Lower lobe of right lung (tissue), 2 donors: Measurements from ENCODE around the gene NFASC. TPM values are rescaled to one million over a fixed set of nuclear protein-coding genes. Genes with fewer than 3 reads are reported as not detected.

ENCODE experiments used
- ATAC-seq, 2 donors: fragments of 200-7000 bp; cut with Tn5 transposase; one replicate each; pipeline ENCODE4 v1.9.1; 2020 to 2022; ENCODE audit warnings: mild to moderate bottlenecking in 2 of 2, moderate library complexity in 2 of 2
- DNase-seq: peaks from one replicate; pipeline ENCODE4 v3.0.0-alpha.2; 2020
- H3K27ac ChIP-seq: fragments of 200-600 bp; one replicate; pipeline ENCODE4 v1.8.0; 2022
- H3K27me3 ChIP-seq: fragments of 200-600 bp; one replicate; pipeline ENCODE4 v1.8.0; 2022; ENCODE audit warnings: low read depth
- H3K36me3 ChIP-seq: fragments of 200-600 bp; one replicate; pipeline ENCODE4 v1.8.0; 2022; ENCODE audit warnings: mild to moderate bottlenecking
- H3K4me1 ChIP-seq: fragments of 200-600 bp; one replicate; pipeline ENCODE4 v1.8.0; 2022
- H3K4me3 ChIP-seq: fragments of 200-600 bp; one replicate; pipeline ENCODE4 v1.8.0; 2022; ENCODE audit warnings: mild to moderate bottlenecking
- H3K9me3 ChIP-seq: fragments of 200-600 bp; one replicate; pipeline ENCODE4 v1.8.0; 2022
- intact Hi-C: fragments of 100-400 bp; cut with DNase I; formaldehyde crosslinking; loops from one replicate; pipeline ENCODE4 v1.11.0; 2022
- total RNA-seq: library from RNA; stranded (reverse); fragmentation: NEBNext Ultra II Directional; extraction: Animal tissue kit (Norgen Biotek cat#: 25700); gene quantifications from one replicate; pipeline ENCODE4 v1.2.1, GENCODE V29; 2021
- TF ChIP-seq, protein P1 (sequence below): fragments of 200-600 bp; IDR thresholded peaks from one replicate; pipeline ENCODE4 v1.8.0; 2022; ENCODE audit warnings: antibody characterized with exemption, mild to moderate bottlenecking
- donor health status: DM: no; HTN: yes; CAD: no; lungs with severe emphysema.

NFASC gene
- total RNA-seq, 1 donor from 2014 or later, result 12.2 TPM

DNA sequence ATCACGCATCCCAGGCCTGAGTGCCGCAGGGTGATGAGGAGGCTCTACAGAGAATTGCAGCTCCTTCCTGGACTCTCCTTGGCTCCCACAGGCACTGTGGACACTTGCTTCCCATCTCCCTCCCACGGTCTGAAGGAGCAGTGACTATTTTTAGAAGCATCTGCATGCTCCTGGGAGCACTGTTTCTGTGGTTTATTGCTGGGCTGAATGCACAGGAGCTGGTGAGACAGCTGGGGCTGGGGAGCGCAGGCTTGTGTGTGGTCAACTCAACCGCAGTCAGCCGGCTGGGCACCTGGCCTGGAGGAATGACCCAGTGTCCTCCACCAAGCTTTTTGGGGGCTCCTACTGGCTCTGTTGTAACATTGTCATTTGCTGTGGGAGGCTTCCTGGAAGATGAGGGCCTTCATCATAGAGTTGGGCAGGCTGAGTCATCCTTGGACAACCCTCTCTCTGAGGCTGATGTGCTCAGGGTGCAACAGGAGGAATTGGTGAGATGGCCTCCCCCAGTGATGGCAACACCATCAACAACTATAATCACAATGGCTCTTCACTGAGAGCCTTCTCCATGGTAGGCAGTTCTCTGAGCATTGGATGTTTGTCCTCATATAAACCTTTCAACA, 1.7 kb downstream of the NFASC start:
- Histone ChIP-seq H3K27ac (no peak overlapping the region), H3K4me3 (no peak overlapping the region), H3K36me3 (no peaks in the 10 kb centered on the region), H3K27me3 (no peaks in the 10 kb centered on the region), H3K4me1 (peaks cover 9% of the 10 kb centered on the region), H3K9me3 (no peaks in the 10 kb centered on the region)
- DNase-seq (no peak), ATAC-seq (no peak)
- TF ChIP-seq, protein P1, sequence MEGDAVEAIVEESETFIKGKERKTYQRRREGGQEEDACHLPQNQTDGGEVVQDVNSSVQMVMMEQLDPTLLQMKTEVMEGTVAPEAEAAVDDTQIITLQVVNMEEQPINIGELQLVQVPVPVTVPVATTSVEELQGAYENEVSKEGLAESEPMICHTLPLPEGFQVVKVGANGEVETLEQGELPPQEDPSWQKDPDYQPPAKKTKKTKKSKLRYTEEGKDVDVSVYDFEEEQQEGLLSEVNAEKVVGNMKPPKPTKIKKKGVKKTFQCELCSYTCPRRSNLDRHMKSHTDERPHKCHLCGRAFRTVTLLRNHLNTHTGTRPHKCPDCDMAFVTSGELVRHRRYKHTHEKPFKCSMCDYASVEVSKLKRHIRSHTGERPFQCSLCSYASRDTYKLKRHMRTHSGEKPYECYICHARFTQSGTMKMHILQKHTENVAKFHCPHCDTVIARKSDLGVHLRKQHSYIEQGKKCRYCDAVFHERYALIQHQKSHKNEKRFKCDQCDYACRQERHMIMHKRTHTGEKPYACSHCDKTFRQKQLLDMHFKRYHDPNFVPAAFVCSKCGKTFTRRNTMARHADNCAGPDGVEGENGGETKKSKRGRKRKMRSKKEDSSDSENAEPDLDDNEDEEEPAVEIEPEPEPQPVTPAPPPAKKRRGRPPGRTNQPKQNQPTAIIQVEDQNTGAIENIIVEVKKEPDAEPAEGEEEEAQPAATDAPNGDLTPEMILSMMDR, result no peak
- intact Hi-C loops, result no loop called here

DNA sequence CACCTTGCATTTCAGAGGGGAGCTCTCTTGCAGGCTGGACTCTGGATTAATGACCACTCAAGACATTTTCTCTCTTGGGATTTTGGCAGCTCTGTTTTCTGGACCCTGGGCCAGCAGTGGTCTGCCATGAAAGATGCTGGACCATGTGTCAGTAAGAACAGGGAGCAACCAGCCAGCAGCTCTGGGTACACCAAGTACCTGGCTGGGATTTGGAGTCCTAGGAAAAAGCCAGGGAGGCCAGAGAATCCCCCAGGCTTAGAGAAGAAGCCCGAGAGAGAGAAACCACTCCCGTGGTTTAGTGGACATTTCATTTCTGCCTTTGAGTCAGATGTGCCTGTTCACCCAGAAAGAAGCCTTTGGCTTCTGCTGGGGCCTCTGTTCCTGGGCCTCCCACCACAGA, 2.5 kb downstream of the NFASC start:
- Histone ChIP-seq H3K9me3 (no peaks in the 10 kb centered on the region), H3K27me3 (no peaks in the 10 kb centered on the region), H3K36me3 (no peaks in the 10 kb centered on the region), H3K4me3 (no peak overlapping the region), H3K27ac (no peak overlapping the region), H3K4me1 (peaks cover 3% of the 10 kb centered on the region)
- TF ChIP-seq, protein P1, result no peak
- intact Hi-C loops, result no loop called here
- ATAC-seq (no peak), DNase-seq (no peak)

DNA sequence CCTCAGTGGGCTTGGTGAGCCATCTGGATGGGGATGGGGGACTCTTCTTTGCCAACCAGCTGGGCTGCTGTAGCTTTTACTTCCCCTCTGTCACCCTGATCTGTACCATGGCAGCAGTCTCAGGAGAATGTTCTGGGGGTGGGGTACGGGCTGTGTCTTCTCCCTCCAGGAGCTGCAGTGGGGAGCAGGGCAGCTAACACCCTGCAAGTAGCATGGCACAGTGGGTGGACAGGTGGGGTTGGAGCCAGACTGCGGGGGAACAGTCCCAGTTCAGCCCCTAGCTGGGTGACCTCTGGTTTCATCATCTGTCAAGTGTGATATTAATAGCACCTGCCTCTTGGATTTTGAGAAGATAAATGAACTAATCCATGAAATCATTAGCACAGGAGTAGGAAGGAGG, 3.1 kb downstream of the NFASC start:
- TF ChIP-seq, protein P1, result no peak
- Histone ChIP-seq H3K4me1 (no peaks in the 10 kb centered on the region), H3K27ac (no peak overlapping the region), H3K36me3 (no peaks in the 10 kb centered on the region), H3K9me3 (no peaks in the 10 kb centered on the region), H3K4me3 (no peak overlapping the region), H3K27me3 (no peaks in the 10 kb centered on the region)
- no peak for ATAC-seq
- no peak for DNase-seq
- intact Hi-C loops, result no loop called here

DNA sequence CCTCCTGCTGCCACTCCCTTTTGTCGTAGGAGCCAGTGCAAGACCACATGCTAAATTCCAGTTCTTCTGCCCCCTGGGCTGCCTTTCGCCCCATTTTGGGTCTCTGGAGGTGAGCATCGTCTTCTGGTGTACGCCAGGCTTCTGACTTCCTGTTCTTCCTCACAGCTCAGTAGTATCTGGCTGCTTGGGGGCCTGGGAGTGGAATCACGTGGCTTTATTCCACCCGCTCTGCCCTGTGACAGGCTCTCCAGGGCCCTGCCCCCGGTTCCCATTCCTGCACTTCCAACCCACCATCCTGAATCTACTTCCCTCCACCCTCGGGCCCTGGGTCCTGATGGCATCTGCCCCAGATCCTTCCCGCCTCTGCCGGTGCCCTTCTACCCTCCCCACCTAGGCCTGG, 3.6 kb downstream of the NFASC start:
- H3K36me3 ChIP-seq, result no peaks in the 10 kb centered on the region
- no peaks in the 10 kb centered on the region for H3K27me3 ChIP-seq
- no peaks in the 10 kb centered on the region for H3K4me1 ChIP-seq
- no peaks in the 10 kb centered on the region for H3K9me3 ChIP-seq
- TF ChIP-seq, protein P1, result no peak
- intact Hi-C loops, result no loop called here
- no peak overlapping the region for H3K27ac ChIP-seq
- ATAC-seq (no peak), DNase-seq (no peak)
- H3K4me3 ChIP-seq, result no peak overlapping the region

DNA sequence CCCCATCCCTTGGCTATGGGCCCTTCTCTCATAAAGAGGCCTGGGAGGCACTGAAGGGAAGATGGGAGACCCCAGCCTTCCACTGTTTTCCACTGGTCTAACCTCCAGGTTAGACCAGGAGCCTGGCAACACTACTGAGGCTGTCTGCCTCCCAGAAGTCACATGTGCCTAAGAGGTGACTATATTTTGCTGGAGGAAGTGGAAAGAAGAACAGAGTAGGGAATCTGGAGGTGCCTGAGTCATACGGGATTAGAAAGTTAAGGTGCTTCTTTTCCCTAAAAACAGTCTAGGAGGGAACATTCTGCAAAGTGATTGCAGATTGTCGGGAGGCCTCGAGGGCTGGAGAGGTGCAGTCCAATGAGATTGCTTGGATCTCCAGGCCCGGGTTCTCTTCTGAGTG, 4.6 kb downstream of the NFASC start:
- Histone ChIP-seq H3K27ac (no peak overlapping the region), H3K27me3 (no peaks in the 10 kb centered on the region), H3K4me3 (no peak overlapping the region), H3K4me1 (peaks cover 5% of the 10 kb centered on the region), H3K36me3 (no peaks in the 10 kb centered on the region), H3K9me3 (no peaks in the 10 kb centered on the region)
- TF ChIP-seq, protein P1, result no peak
- no peak for ATAC-seq
- DNase-seq, result no peak
- intact Hi-C loops, result no loop called here
